ENCODE measurements around the gene ANKDD1B. TPM values are rescaled to one million over a fixed set of nuclear protein-coding genes. Genes with fewer than 3 reads are reported as not detected.

ANKDD1B gene
- total and polyA plus RNA-seq, 2 experiments from 2014 or later, result 0.40 to 0.73 TPM

- no peaks in the 10 kb centered on the region for H3K4me1 ChIP-seq (ENCODE audit: insufficient read depth)
- no peak overlapping the region for H3K4me3 ChIP-seq
- DNase-seq (ENCODE audit: low spot score) (no peak), ATAC-seq (no peak)
- H3K4me3 Mint-ChIP-seq, result no peak overlapping the region
- H2AFZ ChIP-seq, result no peak overlapping the region
- no peaks in the 10 kb centered on the region for H3F3A ChIP-seq (replicated peaks; ENCODE audit: low read depth)
- H3K36me3 Mint-ChIP-seq (ENCODE audit: low read depth), result no peaks in the 10 kb centered on the region; the same call in 2 of the 3 replicates
- H3K9me2 ChIP-seq (ENCODE audit: insufficient read depth), result no peaks in the 10 kb centered on the region
- no peaks in the 10 kb centered on the region for H3K79me2 ChIP-seq (replicated peaks; ENCODE audit: insufficient read depth)
- no peak overlapping the region for H3K4me2 ChIP-seq
- no peaks in the 10 kb centered on the region for H3K27me3 ChIP-seq (ENCODE audit: insufficient read depth)
- no peaks in the 10 kb centered on the region for H3K9me3 Mint-ChIP-seq
- no peaks in the 10 kb centered on the region for H3K4me1 Mint-ChIP-seq
- no peaks in the 10 kb centered on the region for H3K27me3 Mint-ChIP-seq (ENCODE audit: insufficient read depth, low read depth, poor library complexity)
- TF ChIP-seq CREB1 (CRISPR knock-in tag; IDR thresholded peaks at IDR 0.05; ENCODE audit: low read depth) (no peak), STAT1 (IDR thresholded peaks at IDR 0.05; ENCODE audit: unreplicated experiment) (no peak), JUNB (IDR thresholded peaks at IDR 0.05; ENCODE audit: unreplicated experiment) (no peak), ZNF331 (CRISPR knock-in tag; IDR thresholded peaks at IDR 0.05; ENCODE audit: low read depth) (no peak), ETS1 (IDR thresholded peaks at IDR 0.05) (no peak), POLR2AphosphoS5 (IDR thresholded peaks at IDR 0.05; ENCODE audit: low read depth) (no peak), ZNF114 (CRISPR knock-in tag; IDR thresholded peaks at IDR 0.05) (no peak), NANOG (IDR thresholded peaks at IDR 0.05; ENCODE audit: borderline replicate concordance) (no peak), EZH2 (IDR thresholded peaks at IDR 0.05; ENCODE audit: low read depth, unreplicated experiment) (no peak), ZNF462 (CRISPR knock-in tag; IDR thresholded peaks at IDR 0.05) (no peak), EZH2phosphoT487 (IDR thresholded peaks at IDR 0.05; ENCODE audit: unreplicated experiment) (no peak), REST (IDR thresholded peaks at IDR 0.05; ENCODE audit: unreplicated experiment) (no peak), CTCF (conservative IDR thresholded peaks at IDR 0.05; ENCODE audit: low read depth in 2 of 2) (no peak)
- no peak overlapping the region for H3K27ac ChIP-seq (ENCODE audit: low read depth)
- no peak overlapping the region for H3K27ac Mint-ChIP-seq
- H3K36me3 ChIP-seq (ENCODE audit: insufficient read depth), result no peaks in the 10 kb centered on the region
- H4K20me1 ChIP-seq (replicated peaks; ENCODE audit: insufficient read depth), result no peaks in the 10 kb centered on the region; the same call in 1 of the 2 replicates
These were observed 64.5 kb downstream of the ANKDD1B start for GRCh38 chr5:75675783-75676182.

Measured in GM23338 (cell line).